Activated CD8-positive, alpha-beta memory T cell treated with anti-CD3 and anti-CD28 coated beads for 36 hours (primary cell): ENCODE results near the gene NACC2. TPM values are rescaled to one million over a fixed set of nuclear protein-coding genes. Genes with fewer than 3 reads are reported as not detected.
"Not testable (repeated sequence)": the region's sequence is repeated elsewhere in the genome, so short reads cannot be mapped to it uniquely, and the experiment has no call there.

Source experiments
- CTCF ChIA-PET: fragments of 350-600 bp; sonication (Branson Sonifier 250); formaldehyde crosslinking; loops from one replicate; lab custom pipeline; 2021; ENCODE audit warnings: antibody characterized with exemption; lab: Charles Lee
- POLR2A ChIA-PET: fragments of 350-600 bp; sonication (Branson Sonifier 250); formaldehyde crosslinking; loops from one replicate; lab custom pipeline; 2021; ENCODE audit warnings: antibody characterized with exemption; lab: Charles Lee
- total RNA-seq, 2 experiments: library from RNA; stranded (reverse); gene quantifications; one replicate each; pipeline ENCODE4 v1.2.3, GENCODE V29; 2021

NACC2 gene
- total RNA-seq, 2 experiments from 2014 or later = 8.4 to 8.5 TPM

DNA sequence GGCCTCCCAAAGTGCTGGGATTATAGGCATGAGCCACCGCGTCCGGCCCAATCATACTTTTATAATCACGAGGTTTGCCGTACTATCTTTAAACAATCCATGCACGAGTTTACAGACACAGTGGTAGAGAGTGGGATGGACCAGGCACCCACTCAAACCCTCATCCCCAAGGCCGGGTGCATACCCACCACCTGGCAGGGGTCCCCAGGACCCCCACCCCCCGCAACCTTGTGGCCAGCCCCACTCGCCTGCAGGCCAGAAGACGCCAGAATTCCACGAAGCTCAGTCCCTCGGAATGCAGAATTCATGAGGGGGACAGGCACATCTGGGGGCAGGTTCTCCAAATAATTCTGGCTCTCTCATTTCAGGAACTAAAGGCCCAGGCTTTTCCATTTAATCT lies 17.1 kb downstream of the NACC2 start:
- ChIA-PET POLR2A (no interaction called here), CTCF (no interaction called here)

DNA sequence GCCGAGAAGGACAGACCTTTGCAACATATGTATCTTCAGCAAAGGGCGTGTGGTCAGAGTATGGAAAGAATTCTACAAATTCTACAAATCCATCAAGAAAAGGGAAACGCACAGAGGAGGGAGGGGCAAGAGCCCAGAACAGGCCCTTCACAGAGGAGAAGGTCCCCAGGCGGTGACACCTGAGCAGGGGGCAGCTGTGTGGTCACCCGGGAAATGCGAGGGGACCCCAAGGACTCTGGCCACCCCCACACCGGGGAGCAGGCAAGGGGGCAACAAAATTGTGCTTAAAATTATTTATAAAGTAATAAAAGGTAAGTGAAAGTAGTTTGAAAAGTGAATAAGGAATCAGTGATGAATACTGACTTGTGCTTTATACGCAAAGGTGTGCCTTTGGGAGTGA lies 17.6 kb downstream of the NACC2 start:
- ChIA-PET POLR2A (no interaction called here), CTCF (no interaction called here)

DNA sequence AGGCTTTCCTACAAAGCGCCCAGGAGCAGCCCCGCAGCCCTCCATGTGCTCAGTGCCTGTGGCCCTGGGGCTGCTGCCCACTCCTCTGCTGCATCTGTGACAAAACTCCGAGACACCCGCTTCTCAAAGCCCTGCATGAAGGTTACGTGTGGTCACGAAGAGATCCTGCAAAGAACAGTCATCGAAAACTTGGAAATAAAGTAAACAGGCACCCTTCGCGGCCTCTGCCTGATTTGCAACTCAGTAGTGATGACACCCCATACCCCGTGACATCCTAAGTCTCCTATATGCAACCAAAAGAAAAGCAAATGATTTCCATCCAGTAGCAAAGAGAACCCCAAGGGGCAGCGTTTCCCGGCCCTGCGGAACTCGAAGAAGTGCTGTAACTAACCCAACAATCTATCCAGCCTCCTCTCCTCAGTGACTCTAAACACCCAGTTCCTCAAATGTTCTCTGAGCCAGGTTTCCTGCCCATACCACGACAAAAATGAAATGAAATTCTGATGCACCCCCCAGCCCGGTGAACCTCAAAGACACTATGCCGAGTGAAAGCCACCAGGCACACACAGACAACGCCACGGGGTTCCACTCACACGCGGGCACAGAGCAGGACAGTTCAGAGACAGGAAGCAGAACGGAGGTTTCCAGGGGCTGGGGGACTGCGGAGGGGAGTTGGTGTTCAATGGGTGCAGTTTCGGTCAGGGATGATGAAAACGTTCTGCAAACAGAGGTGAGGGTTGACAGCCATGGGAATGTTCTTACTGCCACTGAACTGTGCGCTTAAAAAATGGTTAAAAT lies 19.0 kb downstream of the NACC2 start:
- CTCF ChIA-PET = interaction anchor here (1.0 kb wide), 1 partner anchor 14 kb away, joined by 3 read pairs; no protein-coding TSS in a partner anchor

DNA sequence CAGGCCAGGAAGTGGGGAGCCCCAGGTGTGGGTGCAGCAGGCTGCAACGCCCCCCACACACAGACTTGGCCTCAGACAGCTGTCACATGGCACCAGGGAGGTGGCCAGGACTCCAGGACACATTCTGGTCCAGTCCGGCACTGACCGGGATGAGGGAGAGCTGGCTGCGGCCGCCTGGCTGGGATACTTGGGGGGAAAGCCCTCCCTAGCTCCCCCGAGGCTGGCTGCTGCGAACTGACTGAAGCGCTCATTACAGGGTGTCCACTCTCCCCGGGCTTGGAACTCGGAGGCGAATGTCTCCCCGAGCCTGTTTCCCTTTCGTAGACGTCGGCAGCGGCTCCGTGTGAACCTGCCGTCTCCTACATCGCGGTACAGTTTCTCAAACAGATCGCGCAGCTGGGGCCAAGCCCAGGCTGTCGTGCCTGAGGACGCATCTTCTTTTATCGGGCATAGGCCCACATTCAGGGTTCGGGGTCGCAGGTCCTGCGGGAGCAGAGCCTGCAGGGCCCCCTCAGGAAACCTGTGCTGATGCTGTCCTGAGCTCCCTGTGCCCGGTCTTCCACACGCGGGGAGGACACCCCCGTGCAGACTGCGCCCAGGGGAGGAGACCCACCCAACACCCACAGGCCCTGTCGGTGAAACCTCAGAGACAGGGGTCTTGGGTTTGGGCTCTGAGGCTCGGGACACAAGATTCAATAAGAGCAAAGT lies 19.8 kb downstream of the NACC2 start:
- ChIA-PET POLR2A (interaction anchor here (0.5 kb wide), 1 partner anchor 8 kb away, joined by 3 read pairs; no protein-coding TSS in a partner anchor), CTCF (interaction anchor here (1.0 kb wide), 1 partner anchor 15 kb away, joined by 3 read pairs; no protein-coding TSS in a partner anchor)

More for the DNA sequence above, 19.0 kb downstream of the NACC2 start:
- POLR2A ChIA-PET = no interaction called here

DNA sequence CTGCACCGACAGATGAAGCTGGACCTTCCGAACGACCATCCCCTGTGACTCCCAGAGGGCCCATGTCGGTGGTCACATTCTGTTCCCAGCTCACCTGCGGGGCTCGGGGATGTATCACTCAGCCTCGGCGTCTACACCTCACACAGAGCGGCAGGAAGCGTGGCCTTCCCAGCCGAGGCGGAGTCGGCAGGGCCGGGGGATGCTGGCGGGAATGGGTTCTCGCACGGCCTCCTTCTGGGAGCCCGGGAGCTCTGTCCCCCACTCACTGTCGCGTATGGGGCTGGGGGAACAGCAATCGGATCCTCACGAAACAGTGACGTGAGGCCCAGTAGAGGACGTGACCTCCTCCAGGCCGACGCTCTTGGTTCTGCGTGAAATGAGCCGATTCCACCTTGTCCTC lies 20.4 kb downstream of the NACC2 start:
- CTCF ChIA-PET = no interaction called here

DNA sequence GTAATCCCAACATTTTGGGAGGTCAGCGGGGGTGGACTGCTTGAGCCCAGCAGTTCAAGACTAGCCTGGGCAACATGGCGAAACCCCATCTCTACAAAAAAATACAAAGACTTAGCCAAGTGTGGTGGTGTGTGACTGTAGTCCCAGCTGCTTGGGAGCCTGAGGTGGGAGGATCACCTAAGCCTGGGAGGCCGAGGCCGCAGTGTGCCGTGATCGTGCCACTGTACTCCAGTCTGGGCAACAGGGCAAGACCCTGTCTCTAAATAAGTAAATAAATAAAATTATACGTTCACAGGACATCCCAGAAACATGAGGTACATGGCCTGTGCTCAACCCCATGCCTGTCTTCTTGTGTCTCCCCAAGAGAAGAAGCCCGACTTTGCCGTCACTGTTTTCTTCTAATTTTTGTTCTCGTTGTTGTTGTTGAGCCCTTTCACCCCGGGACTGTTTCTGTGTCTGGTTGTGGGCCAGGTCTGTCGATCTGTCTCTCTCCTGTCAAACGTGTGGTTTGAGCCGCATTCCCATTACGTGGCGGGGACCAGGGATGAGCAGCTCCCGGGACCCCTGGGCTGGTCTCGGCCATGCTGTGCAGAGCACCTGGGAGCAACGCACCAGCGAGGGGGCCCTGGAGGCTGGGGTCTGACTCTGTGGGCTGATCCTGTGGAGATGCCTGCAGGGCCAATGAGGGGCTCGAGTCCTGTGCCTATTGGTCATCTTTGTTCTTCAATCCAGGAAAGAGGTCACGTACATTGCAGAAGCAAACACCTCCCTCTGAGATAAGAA lies 32.2 kb downstream of the NACC2 start:
- ChIA-PET POLR2A (no interaction called here), CTCF (no interaction called here)

More for the DNA sequence above, 20.4 kb downstream of the NACC2 start:
- POLR2A ChIA-PET = interaction anchor here (0.5 kb wide), 1 partner anchor 8 kb away, joined by 3 read pairs; no protein-coding TSS in a partner anchor

DNA sequence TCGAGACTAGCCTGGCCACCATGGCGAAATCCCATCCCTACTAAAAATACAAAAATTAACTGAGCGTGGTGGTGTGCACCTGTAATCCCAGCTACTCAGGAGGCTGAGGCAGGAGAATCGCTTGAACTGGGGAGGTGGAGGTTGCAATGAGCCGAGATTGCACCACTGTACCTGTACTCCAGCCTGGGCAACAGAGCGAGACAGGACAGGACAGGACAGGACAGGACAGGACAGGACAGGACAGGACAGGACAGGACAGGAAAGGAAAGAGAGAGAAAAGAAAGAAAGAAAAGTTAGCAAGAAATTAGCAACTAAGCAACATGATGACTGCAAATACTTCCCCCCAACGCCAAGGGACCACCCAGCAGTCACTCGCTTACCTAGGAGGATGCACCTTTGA lies 33.2 kb downstream of the NACC2 start:
- POLR2A ChIA-PET, CTCF ChIA-PET: not testable (repeated sequence)

DNA sequence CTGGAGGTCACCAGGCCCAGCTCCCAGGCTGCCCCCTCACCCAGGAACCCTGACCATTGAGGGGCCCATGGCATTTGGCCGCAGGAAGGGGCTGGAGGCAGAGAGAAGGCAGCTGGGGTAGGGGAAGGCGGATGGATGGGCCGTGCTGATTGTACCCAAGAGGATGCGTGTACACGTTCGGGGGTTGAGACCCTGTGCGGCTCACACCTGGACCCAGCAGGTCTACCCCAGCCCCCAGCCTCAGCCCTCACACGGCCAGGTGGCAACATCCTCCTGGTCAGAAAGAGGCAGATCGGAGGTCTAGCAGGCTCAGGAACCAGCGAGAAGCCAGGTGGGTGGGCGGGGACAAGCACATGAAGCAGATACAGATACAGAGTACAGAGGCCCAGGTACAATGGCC lies 33.7 kb downstream of the NACC2 start:
- CTCF ChIA-PET = no interaction called here
- POLR2A ChIA-PET = no interaction called here

DNA sequence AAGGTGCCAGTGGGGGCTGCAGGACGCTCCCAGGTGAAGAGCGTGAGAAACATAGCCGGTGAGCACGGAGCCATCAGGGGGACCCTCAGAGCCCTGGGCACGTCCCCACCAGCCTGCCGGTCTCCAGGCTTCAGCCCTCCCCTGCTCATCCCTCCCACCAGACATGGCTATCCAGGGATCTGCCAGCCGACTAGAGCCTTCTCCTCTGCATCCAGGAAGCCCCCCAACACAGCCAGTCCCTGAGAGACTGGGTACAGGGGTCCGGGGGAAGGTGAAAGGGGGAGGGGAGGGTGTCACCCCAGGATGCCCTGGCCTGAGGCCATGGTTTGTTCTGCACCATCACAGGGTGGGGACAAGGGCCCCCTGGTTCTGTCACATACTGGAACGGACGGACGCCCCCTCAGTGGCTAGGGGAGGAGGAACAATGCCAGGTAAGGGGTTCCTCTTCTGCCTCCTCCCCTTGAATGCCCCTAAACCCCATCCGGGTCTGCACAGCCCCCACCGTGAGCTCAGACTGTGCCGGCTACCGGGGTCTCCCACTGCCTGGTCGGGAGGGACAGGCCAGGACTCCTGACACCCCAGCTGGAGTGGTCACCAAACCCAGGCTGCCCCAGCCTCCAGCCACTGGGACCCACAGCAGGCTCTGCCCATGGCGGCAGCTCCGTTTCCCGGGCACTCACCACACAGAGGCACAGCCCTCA lies 34.3 kb downstream of the NACC2 start:
- ChIA-PET CTCF (no interaction called here), POLR2A (no interaction called here)

DNA sequence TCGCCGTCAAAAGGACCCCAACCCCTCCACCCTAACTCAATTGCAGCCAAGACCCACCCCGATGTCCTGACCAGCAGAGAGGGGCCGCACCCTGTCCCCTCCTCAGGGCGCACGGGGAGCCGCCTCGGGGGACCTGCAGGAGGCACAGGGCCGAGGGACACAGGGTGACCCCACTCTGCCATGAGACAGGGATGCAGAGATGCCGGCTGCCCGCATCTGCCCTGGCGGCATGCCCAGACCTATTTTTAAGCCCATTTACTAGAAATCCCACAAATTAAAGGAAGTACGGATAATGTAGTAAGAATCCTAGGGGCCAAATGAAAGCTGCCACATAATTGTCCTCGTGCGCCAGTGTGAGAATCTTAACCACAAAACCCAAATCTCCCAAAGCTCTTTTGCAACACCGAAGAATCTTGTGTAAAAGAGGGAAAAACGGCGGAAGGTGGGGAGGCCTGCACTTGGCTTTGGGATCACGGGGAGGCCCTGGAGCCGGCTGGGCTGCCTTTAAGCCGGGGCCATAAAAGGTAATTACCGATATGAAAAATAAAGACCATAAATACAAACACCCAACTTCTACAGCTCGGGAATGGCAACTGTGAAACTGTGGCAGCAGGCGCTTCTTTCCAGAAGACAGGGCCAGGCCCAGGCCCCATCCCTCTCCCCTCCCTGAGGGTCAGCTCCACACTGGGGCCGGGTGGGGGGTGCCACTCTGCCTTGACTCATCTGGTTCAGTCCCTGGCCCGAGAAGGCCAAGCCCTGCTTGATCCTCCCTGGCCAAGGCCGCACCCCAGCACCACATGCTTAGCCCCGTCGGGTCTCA lies 35.0 kb downstream of the NACC2 start:
- ChIA-PET POLR2A (no interaction called here), CTCF (no interaction called here)

DNA sequence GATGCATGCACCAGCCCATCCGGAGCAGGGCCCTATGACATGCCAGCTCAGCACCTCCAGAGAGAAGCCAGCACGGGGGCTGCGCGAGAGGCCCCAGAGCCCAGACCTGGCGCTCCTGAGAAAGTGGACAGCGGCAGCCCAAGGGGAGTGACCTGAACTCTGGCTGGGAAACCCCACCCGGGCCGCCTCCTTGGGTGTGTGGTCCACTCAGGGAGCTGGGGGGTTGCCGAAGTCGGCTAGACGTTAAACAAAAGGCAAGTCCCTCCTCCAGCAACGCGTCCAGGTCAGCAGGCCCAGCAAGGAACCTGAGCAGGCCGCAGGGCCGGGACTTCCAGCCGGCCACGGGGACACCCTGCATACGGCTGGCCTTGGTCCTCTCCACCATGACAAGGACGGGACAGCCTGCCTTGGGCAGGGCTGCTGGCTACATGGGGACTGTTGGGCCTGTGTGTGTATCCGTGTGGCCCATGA lies 35.7 kb downstream of the NACC2 start:
- ChIA-PET POLR2A (no interaction called here), CTCF (no interaction called here)

DNA sequence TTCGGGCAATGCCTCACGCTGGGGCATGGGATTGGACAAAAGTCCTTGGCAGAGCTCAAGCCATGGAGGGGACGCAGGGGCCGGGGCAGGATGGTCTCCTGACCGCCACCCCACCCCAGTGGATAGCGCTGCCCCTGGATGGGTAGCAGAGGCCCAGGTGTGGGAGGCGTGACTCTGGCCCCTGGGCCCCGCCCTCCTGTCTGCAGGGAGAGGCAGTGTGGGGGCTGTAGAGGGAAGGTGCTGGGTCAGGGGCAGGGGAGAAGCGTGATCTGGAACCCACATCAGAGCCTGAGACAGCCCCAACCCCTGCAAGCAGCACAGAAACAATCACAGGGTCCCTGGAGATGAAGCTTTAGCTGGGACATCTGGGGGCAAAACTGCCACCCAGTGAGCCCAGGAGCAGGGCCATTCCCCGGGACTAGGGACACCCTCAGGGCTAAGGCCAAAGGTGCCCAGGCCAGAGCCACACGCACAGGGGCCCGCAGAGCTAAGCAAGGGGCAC lies 36.2 kb downstream of the NACC2 start:
- POLR2A ChIA-PET = no interaction called here
- CTCF ChIA-PET = no interaction called here

DNA sequence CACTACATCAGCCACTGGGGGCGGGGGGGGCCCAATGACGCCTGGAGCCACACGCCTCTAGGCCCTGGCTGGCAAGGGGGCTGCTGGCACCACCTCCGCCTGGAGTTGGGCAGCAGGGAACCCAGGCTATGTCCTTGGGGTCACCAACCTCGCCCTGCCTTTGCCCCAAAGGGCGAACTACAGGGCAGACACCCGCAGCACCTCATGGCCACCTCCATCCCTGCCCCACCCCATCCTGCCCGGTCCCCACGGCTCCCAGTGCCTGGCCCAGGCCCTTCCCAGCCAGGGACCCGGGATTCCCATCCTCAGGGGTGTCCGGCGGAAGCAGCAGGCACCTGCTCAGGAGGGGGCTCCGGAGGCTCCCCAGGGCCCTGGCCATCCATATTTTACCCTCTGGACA lies 37.0 kb downstream of the NACC2 start:
- ChIA-PET POLR2A (no interaction called here), CTCF (no interaction called here)

DNA sequence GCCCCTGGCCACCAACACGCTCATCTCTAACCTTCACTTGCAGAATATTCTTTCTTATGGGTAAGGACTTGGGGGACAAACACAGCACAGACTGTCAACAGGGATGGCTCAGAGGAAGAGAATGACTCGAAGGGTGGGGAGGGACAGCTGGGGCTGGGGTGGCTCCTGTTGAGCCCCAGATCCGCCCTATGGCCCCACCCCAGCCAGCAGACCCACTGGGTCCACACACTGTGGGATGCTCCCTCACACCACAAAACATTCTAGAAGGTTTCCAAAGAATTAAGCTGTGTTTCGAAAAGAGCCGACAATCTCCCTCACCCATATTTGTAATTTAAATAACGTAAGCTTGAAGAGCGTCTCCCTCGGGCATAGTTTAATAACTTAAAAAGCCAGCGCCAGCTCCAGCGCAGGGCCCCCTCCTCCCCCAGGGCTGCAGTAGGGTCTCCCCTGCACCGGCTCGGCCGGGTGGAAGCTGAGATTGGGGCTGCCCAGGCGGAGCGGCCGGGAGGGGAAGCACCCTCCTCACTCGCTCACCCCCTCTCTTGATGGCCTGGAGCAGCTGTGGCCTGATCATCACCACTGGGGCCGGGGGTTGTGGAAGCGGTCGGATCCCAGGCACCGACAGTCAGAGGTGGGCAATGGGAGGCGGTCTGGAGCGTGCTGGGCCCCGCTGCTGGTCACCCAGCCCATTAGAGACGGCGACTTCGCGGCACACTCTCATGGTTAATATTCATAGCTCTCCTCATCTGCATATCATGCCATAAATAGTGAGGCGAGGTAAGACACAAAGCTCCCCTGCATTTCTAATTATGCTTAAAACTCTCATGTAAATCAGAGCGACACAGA lies 37.6 kb downstream of the NACC2 start:
- ChIA-PET CTCF (no interaction called here), POLR2A (no interaction called here)

DNA sequence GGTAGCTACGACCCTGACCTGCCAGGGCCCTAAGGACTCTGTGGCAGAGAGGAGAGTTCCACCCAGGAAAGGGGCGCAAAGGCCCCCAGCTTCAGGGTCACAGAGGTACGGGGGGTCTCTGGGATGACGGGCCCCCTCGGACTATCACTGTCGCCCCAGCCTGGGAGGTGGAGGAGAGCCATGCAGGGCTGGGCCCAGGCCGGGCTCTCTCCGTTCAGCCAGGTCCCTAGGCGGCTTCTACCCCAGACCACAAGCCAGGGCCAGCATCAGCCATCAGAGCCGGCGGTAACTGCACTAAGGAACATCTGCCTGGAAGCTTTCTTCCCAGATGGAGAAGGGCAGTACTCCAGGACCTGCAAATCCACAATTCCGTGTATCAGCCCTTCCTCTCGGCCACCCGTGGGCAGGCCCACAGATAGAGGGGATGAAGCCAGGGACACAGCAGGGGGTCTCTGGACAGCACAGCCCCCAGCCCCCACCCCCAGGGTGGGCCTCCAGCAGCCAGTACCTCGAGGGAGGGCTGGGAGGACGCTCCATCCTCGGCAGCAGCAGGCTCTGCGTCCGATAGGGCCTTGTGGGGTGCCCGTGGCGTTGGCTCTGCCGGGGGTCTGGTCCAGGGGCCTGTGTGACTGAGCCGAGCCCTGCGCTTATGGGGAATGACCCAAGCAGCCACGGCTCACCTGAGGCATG lies 38.4 kb downstream of the NACC2 start:
- CTCF ChIA-PET = interaction anchor here (0.6 kb wide), 1 partner anchor 354 kb away, joined by 3 read pairs; the partner anchor contains the start of gene KCNT1
- POLR2A ChIA-PET = no interaction called here

DNA sequence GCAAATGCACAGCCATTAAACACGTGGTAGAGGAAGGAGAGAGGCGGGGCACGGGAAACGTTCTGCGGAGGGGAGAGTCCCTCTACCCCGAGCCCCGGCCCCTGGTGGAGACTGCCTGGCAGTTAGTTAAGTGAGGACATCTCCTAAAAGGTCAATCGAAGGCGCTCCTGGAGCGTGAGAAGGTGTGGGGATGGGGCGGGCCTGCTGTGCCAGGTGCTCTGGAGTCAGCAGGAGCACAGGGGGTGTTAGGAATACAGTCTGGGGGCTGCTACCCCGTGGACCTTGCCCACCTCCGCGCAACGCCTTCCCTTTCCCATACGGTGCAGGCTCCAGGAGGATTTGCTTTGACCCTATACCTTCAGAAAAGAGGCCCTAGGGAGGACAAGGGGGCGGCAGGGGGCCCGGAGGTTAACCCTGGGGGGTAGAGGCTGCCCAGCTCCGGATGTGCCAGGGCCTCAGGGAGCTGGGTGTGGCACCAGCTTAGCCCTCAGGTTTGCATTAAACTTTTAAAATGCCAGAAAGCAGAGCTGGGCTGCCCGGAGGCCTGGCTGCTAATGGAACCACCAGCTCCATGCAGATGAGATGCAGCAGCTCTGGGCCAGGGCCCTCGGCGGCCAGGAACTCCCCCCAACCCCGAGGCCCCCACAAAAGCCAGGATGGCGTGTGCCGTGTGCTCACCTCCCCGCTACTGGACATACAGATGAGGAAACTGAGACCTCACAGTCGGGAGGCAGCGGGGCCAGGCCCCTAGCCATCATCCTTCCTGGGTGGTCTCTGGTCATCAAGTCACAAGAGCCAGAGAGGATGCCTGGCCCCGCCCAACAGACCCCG lies 39.2 kb downstream of the NACC2 start:
- POLR2A ChIA-PET = no interaction called here

More for the DNA sequence above, 39.2 kb downstream of the NACC2 start:
- CTCF ChIA-PET = interaction anchor here (0.6 kb wide), 1 partner anchor 354 kb away, joined by 3 read pairs; the partner anchor contains the start of gene KCNT1
